ENCODE measurements around the gene DPYSL4. TPM values are rescaled to one million over a fixed set of nuclear protein-coding genes. Genes with fewer than 3 reads are reported as not detected.

DPYSL4 gene
- polyA plus RNA-seq, 6 donors from 2014 or later = not detected

Other genes with a start within 250 kb of the DPYSL4 start
- gene BNIP3, start 205.0 kb upstream of the DPYSL4 start, polyA plus RNA-seq (ENCODE audit: low read depth in 6 of 6) = 10 to 100 TPM in 4 of 6 donors, 1 to 10 TPM in 2; 7.0 to 13.5 (median 11.5) TPM
- not detected for gene JAKMIP3, start 121.0 kb upstream of the DPYSL4 start, polyA plus RNA-seq (ENCODE audit: low read depth in 6 of 6)
- 1 to 10 TPM; 5.7 to 9.5 (median 7.2) TPM for gene STK32C, start 121.0 kb downstream of the DPYSL4 start, polyA plus RNA-seq (ENCODE audit: low read depth in 6 of 6)
- gene LRRC27, start 145.2 kb downstream of the DPYSL4 start, polyA plus RNA-seq (ENCODE audit: low read depth in 6 of 6) = 10 to 100 TPM in 1 of 6 donors, 1 to 10 TPM in 5; 7.7 to 11.1 (median 8.7) TPM
- gene PWWP2B, start 210.3 kb downstream of the DPYSL4 start, polyA plus RNA-seq (ENCODE audit: low read depth in 6 of 6) = 10 to 100 TPM in 1 of 6 donors, 1 to 10 TPM in 5; 3.3 to 10.3 (median 6.2) TPM